Iris pigment epithelial cell (primary cell): Measurements from ENCODE around the gene CNGA3.

Experiments used
- DNase-seq: peaks from one replicate; pipeline ENCODE4 v3.0.0-alpha.2; 2011; ENCODE audit warnings: low read depth

Gene CNGA3

GRCh38 chr2:98329549-98329948 lies 16.7 kb upstream of the CNGA3 start:
- no peak for DNase-seq

DNA sequence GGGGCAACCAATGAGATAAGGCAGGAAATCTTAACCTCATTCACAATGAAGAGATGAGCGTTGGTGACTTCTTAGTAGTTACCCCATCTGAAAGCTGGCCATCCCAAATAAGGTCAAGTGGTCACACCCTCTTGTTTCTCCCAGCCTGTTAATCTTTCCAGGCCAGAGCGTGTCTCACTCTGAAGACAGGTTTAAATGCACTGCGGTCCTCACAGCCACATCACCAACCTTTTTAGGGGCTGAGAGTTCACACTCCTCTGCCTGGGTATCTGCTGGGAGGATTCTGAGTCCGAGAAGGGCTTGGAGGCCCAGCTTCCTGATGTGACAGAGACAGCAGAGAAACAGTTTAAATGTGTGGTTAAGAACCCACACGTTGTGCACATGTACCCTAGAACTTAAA lies 13.3 kb upstream of the CNGA3 start:
- DNase-seq, result no peak

DNA sequence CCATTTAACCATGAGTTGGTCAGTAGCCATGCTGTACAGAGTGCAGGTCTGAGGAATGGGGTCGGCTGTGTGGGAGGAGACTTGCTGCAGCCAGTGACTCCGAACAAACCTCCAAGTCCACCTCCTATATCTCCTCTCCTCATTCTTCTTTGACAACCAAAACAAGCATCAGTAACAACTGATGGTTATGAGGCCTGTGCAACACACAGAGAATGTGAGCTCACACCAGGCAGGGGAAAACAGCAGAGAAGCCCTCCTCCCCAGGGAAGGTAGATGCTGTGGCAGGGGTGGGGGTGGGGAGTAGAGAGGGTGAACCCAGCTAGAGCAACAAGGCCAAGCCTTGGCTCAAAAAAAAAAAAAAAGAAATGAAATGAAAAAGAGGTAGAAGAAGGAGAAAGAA lies 12.3 kb upstream of the CNGA3 start:
- DNase-seq, result peak; percentile 15

- DNase-seq, result peak; percentile 89
Observed at GRCh38 chr2:98334439-98335078, 11.7 kb upstream of the CNGA3 start.

GRCh38 chr2:98335271-98335670 lies 11.0 kb upstream of the CNGA3 start:
- no peak for DNase-seq

GRCh38 chr2:98341241-98341640 lies 5.0 kb upstream of the CNGA3 start:
- DNase-seq, result no peak

DNA sequence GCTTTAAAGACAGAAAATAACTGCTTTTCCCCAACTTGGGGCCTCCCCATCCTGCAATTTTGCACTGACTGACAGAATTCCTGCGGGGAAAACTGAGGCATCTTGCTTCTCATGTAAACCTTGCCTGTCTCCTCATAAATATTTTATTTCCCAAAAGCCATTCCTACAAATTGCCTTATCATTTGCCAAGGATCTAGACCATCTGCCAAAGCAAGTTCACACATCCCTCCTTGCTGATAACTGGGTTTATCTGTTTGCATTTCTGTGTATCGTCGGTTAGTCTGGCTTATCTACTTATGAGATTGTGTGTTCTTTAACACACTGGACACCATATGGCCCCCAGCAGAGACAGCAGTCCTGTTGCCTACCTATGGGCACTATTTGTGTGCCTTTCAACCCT lies 3.0 kb upstream of the CNGA3 start:
- DNase-seq, result no peak

DNA sequence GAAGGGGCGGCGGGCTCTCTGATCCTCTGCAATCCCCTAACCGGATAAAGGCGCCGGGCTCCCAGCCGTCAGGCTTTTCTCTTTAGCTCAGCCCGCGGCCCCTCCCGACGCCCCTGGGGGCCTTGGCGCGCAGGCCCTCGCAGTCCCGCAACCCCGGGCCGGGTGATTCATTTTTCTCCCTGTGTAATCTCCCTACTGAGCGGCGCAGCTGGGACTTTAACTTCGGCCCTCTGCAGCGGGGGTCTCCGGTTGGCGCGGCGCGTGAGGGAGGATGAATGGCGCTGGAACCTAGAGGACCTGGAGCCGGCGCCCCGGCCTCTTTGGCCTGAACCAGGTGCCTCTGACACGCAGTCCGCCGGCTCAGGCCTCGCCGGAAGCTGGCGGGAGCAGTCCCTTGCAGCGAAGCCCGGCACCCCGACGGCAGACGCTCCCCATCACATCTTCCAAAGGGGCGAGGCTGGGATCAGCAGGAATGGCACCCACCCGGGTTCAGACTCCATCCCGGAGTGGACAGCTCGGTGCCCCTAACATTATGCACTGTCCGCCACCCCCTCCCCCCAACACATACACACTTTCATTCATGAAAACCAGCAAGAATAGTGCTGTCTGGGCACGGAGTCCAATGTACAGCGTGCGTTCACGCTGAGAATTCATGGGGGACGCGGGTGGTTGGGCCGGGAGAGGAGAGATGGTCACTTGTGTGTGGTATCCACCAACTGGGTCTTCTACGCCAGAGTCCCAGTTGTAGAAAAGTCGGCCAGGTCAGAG lies 1.2 kb downstream of the CNGA3 start:
- no peak for DNase-seq

GRCh38 chr2:98348066-98348561 lies 1.9 kb downstream of the CNGA3 start:
- no peak for DNase-seq

- no peak for DNase-seq
Observed at GRCh38 chr2:98350411-98350810, 4.2 kb downstream of the CNGA3 start.

- DNase-seq, result no peak
Observed at GRCh38 chr2:98355881-98356280, 9.6 kb downstream of the CNGA3 start.

DNA sequence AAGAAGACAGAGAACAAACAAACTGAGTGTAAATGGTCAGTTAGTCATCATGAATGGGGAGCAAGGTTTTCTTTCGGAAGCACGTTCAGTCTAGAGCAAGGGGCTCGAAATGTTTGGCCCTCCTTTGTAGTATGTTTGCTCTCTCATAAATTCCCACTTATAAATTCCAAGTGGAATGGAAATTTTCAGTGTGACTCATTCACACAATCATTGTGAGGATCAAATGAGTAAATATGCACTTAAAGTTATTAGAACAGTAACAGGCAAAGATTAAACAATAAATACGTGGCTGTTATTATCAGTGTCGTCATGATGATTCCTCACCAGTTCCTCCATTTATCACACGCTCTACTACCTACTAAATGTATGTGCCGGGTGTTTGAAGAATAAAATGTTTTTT lies 10.5 kb downstream of the CNGA3 start:
- DNase-seq, result no peak

- no peak for DNase-seq
Observed at GRCh38 chr2:98357849-98358248, 11.6 kb downstream of the CNGA3 start.

DNA sequence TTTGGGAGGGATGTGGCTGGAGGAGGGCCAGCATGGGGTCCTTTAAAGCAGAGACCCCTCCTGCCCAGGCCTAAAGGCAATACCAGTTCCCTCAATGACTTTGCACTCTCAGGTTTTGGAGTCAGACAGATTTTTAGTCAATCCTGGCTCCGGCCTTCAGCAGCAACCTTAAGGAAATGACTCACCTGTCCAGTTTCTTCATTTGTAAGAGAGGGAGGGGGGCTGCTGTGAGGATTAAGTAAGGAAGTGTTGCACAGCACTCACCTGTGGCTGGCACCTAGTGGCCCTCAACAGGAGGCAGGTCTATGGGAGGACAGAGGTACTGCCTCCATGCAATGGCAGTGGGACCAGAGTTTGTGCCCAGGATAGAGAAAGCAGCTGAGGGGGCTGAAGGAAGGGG lies 13.7 kb downstream of the CNGA3 start:
- no peak for DNase-seq

- DNase-seq, result no peak
Observed at GRCh38 chr2:98367721-98368120, 21.5 kb downstream of the CNGA3 start.

- DNase-seq, result no peak
Observed at GRCh38 chr2:98369710-98370239, 23.5 kb downstream of the CNGA3 start.

GRCh38 chr2:98372121-98372520 lies 25.9 kb downstream of the CNGA3 start:
- DNase-seq, result no peak

GRCh38 chr2:98372579-98372978 lies 26.3 kb downstream of the CNGA3 start:
- no peak for DNase-seq

DNA sequence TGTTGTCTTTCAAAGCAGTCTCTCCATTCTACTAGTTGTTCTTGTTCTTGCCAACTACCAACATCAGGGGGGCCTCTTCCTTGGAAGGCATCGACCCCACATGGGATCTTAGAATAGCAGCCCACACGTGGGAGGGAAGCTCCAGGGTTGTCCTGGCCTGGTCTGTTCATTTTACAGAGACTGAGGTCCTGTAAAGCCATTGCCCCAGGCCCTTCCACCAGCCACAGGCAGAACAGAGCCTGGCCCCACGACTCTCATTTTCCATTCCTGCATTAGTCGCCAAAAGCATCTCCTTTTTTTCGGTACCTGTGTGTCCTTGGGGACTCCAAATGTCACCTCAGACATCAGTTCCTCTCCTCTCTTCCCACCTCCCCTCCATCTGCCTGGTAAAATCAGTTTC lies 28.0 kb downstream of the CNGA3 start:
- no peak for DNase-seq

DNA sequence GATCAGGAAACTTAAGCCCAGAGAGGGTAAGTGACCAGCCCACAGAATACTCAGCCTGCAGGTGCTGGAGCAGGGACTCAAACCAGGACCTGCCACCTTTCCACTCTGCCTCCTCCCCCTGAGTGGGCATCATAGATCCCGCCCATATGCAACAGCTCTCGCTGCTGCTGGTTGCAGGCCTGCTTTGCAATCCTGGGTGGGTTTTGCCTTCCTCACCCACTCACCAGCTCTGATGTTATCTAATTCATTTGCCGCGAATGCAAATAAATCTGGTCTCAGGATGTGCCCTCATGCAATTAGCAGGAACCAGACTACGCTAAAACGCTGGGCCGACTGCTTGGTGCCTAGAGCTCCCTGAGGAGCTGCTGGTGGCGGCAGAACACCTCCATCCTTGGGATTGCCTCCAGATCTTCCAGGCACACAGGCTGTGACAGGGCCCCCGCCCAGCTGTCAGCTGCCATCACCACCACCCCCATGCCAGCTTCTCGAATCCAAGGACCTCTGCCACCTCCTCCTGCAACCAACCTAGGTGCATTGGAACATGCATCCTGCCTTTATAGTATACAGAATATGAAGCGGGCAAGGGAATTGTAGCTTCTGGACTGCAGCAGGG lies 28.8 kb downstream of the CNGA3 start:
- no peak for DNase-seq

DNA sequence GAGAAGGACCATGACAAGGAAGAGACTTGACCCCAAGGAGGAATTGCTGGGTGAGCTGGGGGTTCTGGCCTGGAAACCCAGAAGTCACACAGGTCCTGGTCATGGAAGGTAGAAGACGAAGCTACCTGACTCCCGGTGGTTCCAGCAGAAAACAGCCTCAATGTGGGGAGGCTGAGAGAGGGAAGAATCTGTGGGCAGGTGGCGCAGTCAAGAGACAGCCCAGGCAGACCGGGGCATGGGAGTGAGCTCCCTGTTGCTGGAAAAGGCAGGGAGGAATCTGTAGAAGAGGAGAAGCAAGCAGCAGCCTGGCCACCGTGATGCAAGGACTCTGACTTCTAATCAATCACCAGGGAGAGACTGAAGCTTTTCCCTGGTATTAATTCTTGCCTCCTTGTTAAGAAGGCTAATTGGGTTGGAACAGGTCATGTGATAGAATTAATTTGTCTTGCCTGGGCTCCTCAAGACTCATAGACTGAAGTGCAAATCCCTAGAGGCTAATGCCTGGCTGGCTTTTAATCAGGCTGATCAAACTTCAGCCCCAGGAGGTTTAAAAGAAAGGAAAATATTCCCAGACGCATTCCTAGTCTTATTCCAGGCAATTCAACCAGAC lies 30.1 kb downstream of the CNGA3 start:
- no peak for DNase-seq

- DNase-seq, result no peak
Observed at GRCh38 chr2:98376996-98377395, 30.7 kb downstream of the CNGA3 start.

DNA sequence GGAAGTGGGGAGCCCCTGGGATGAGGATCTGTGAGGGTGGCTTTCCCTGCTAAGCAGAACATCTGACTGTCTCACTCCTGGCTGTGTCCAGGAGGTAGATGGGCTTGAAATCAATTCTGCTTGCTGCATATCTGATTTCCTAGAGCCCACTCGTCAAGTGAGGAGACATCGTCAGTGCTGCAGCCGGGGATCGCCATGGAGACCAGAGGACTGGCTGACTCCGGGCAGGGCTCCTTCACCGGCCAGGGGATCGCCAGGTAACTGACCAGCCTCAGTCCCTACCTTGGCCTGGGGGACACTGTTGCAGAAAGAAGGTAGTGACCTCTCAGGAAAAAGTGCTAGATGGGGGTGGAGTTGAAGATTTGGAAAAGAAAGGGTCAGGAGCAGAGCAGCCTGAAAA lies 31.3 kb downstream of the CNGA3 start:
- DNase-seq, result no peak
